BJ (cell line): ENCODE results near the gene TBCA. TPM values are rescaled to one million over a fixed set of nuclear protein-coding genes. Genes with fewer than 3 reads are reported as not detected.

Experiments used
- CTCF ChIA-PET: fragments of 350-600 bp; formaldehyde crosslinking; extraction: SDS; loops from one replicate; lab custom pipeline; 2021; ENCODE audit warnings: antibody characterized with exemption, inconsistent platforms; lab: Yijun Ruan, JAX
- POLR2A ChIA-PET: fragments of 300-600 bp; sonication (Branson Sonifier 250); formaldehyde crosslinking; extraction: SDS; loops from one replicate; lab custom pipeline; 2021; ENCODE audit warnings: antibody characterized with exemption; lab: Charles Lee
- DNase-seq: peaks from one replicate; pipeline ENCODE4 v3.0.0-alpha.2; 2011; ENCODE audit warnings: low read depth
- H3K27me3 ChIP-seq: 2 replicates; pipeline ENCODE4 v1.6.0; 2011; ENCODE audit warnings: low read length; ENCODE audit not compliant: control insufficient read depth, insufficient read depth
- H3K36me3 ChIP-seq: 2 replicates; pipeline ENCODE4 v1.5.1; 2011; ENCODE audit warnings: low read length; ENCODE audit not compliant: control insufficient read depth, insufficient read depth
- H3K4me3 ChIP-seq: 2 replicates; pipeline ENCODE4 v1.5.1; 2011; ENCODE audit warnings: low read depth, mild to moderate bottlenecking, control low read depth, low read length
- polyA plus RNA-seq: library from polyadenylated mRNA; depleted of rRNA; stranded (reverse); fragments of >200 nt; gene quantifications from 2 replicates; pipeline ENCODE4 v1.2.3, GENCODE V29; 2011
- TF ChIP-seq, protein P1 (sequence below): IDR thresholded peaks from 2 replicates; pipeline ENCODE4 v1.5.1; 2011; ENCODE audit warnings: low read depth, mild to moderate bottlenecking, control low read depth, inconsistent platforms, low read length, moderate library complexity; ENCODE audit not compliant: insufficient read depth

Gene TBCA
- polyA plus RNA-seq, 1 experiment = 41.7 TPM

GRCh38 chr5:77748160-77748559, 28.0 kb downstream of the TBCA start:
- H3K27me3 ChIP-seq = no peaks in the 10 kb centered on the region
- no peak for DNase-seq
- TF ChIP-seq, protein P1, sequence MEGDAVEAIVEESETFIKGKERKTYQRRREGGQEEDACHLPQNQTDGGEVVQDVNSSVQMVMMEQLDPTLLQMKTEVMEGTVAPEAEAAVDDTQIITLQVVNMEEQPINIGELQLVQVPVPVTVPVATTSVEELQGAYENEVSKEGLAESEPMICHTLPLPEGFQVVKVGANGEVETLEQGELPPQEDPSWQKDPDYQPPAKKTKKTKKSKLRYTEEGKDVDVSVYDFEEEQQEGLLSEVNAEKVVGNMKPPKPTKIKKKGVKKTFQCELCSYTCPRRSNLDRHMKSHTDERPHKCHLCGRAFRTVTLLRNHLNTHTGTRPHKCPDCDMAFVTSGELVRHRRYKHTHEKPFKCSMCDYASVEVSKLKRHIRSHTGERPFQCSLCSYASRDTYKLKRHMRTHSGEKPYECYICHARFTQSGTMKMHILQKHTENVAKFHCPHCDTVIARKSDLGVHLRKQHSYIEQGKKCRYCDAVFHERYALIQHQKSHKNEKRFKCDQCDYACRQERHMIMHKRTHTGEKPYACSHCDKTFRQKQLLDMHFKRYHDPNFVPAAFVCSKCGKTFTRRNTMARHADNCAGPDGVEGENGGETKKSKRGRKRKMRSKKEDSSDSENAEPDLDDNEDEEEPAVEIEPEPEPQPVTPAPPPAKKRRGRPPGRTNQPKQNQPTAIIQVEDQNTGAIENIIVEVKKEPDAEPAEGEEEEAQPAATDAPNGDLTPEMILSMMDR = no peak
- ChIA-PET CTCF (interaction anchor here (0.6 kb wide), 1 partner anchor 754 kb away, joined by 3 read pairs; no protein-coding TSS in a partner anchor), POLR2A (interaction anchor here (0.7 kb wide), 1 partner anchor 104 kb away, joined by 3 read pairs; no protein-coding TSS in a partner anchor)
- no peaks in the 10 kb centered on the region for H3K36me3 ChIP-seq
- H3K4me3 ChIP-seq = no peak overlapping the region

GRCh38 chr5:77744116-77744515, 32.0 kb downstream of the TBCA start:
- Histone ChIP-seq H3K4me3 (no peak overlapping the region), H3K36me3 (no peaks in the 10 kb centered on the region), H3K27me3 (no peaks in the 10 kb centered on the region)
- ChIA-PET POLR2A (no interaction called here), CTCF (no interaction called here)
- no peak for DNase-seq
- TF ChIP-seq, protein P1 = no peak

GRCh38 chr5:77743181-77743580, 33.0 kb downstream of the TBCA start:
- no peak for DNase-seq

DNA sequence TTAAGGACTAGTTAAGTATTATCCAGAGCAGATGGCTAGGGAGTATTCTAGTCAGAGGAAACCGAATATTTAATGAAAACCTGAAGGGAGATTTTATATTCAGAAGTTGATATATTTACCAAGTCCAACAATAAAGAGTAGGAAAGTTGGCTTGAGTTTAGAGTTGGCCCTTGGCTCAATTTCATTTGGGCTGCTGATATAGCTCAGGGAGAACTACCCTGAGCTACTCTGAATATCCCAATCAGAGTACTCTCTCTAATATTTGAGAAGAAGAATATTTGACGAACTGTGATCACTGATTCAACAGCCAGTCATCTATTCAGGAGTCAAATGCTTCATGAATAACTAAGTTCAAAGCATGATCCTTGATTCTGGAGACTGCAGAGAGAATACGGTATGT, 34.5 kb downstream of the TBCA start:
- CTCF ChIA-PET = no interaction called here
- DNase-seq = no peak
- POLR2A ChIA-PET = no interaction called here
- Histone ChIP-seq H3K27me3 (no peaks in the 10 kb centered on the region), H3K4me3 (no peak overlapping the region), H3K36me3 (no peaks in the 10 kb centered on the region)
- TF ChIP-seq, protein P1 = no peak

More at GRCh38 chr5:77743181-77743580, 33.0 kb downstream of the TBCA start:
- Histone ChIP-seq H3K27me3 (no peaks in the 10 kb centered on the region), H3K36me3 (no peaks in the 10 kb centered on the region), H3K4me3 (no peak overlapping the region)
- ChIA-PET CTCF (no interaction called here), POLR2A (no interaction called here)
- TF ChIP-seq, protein P1 = no peak

GRCh38 chr5:77734885-77735284, 41.3 kb downstream of the TBCA start:
- Histone ChIP-seq H3K4me3 (no peak overlapping the region), H3K36me3 (no peaks in the 10 kb centered on the region), H3K27me3 (no peaks in the 10 kb centered on the region)
- TF ChIP-seq, protein P1 = no peak
- DNase-seq = no peak
- ChIA-PET CTCF (no interaction called here), POLR2A (no interaction called here)
